Progenitor cell of endocrine pancreas (in vitro differentiated cells): ENCODE measurements around the gene TLCD5. TPM values are rescaled to one million over a fixed set of nuclear protein-coding genes. Genes with fewer than 3 reads are reported as not detected.

Experiments
- DNase-seq: peaks from one replicate; pipeline ENCODE4 v3.0.0; 2021; ENCODE audit warnings: low spot score; ENCODE audit not compliant: unreplicated experiment
- H3K27ac Mint-ChIP-seq: 2 replicates; pipeline ENCODE4 v1.8.0; 2021; ENCODE audit warnings: mild to moderate bottlenecking, moderate library complexity, mixed read lengths
- H3K27me3 Mint-ChIP-seq: 2 replicates; pipeline ENCODE4 v1.8.0; 2021; ENCODE audit warnings: mixed read lengths
- H3K36me3 Mint-ChIP-seq: 2 replicates; pipeline ENCODE4 v1.8.0; 2022; ENCODE audit warnings: mixed read lengths; ENCODE audit not compliant: insufficient read depth
- H3K4me1 Mint-ChIP-seq: 2 replicates; pipeline ENCODE4 v1.8.0; 2021; ENCODE audit warnings: low read depth, mixed read lengths
- H3K4me3 Mint-ChIP-seq: 2 replicates; pipeline ENCODE4 v1.8.0; 2021; ENCODE audit warnings: low read depth, mild to moderate bottlenecking, moderate library complexity, mixed read lengths
- H3K9me3 Mint-ChIP-seq: 2 replicates; pipeline ENCODE4 v1.8.0; 2021; ENCODE audit warnings: low read depth, mixed read lengths
- total RNA-seq: library from RNA; stranded (reverse); gene quantifications from 2 replicates; pipeline ENCODE4 v1.2.1, GENCODE V29; 2021
- TF ChIP-seq, protein P1 (sequence below): fragments of 200-600 bp; sonication (generic); IDR thresholded peaks from one replicate; pipeline ENCODE4 v1.5.0; 2021; ENCODE audit warnings: antibody characterized with exemption, mild to moderate bottlenecking; ENCODE audit not compliant: unreplicated experiment

Gene TLCD5
- total RNA-seq, 1 donor from 2014 or later = 9.3 TPM

DNA sequence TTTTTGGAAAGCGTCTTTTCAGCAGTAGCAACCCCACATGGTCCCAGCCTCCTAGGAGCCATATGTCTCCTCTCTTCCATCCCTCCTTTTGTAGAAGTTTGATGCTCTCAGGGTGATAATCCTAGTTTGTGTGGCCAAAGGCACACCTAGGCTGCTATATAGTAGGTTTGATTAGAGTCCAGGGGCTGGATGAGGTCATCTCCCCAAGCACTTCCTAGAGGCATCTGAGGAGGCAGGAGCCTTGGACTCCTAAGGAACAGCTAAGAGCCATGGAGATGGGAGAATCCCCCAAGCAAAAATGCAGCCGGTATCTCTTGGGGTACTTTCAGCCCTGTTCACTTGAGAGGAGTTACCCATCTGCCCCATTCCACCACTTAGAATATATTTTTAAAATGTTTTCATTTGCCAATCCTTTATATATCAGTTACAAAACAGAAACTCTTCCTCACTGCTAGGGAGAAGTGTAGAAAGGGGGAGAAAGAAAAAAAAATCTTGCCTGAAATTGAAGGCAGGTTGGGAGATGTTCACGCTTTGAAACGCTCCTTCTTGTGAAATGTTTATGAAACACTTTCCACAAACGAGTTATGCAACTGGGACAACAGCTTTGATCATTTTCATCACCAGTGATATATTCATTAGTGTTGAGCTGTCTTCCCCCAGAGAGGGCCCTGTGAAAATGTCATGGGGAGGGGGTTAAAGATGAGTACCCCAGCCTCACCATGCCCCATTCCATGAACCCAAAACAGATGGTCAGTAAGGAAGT is 31.9 kb upstream of the TLCD5 start:
- TF ChIP-seq, protein P1, sequence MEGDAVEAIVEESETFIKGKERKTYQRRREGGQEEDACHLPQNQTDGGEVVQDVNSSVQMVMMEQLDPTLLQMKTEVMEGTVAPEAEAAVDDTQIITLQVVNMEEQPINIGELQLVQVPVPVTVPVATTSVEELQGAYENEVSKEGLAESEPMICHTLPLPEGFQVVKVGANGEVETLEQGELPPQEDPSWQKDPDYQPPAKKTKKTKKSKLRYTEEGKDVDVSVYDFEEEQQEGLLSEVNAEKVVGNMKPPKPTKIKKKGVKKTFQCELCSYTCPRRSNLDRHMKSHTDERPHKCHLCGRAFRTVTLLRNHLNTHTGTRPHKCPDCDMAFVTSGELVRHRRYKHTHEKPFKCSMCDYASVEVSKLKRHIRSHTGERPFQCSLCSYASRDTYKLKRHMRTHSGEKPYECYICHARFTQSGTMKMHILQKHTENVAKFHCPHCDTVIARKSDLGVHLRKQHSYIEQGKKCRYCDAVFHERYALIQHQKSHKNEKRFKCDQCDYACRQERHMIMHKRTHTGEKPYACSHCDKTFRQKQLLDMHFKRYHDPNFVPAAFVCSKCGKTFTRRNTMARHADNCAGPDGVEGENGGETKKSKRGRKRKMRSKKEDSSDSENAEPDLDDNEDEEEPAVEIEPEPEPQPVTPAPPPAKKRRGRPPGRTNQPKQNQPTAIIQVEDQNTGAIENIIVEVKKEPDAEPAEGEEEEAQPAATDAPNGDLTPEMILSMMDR = no peak
- DNase-seq = no peak
- Mint-ChIP-seq H3K4me3 (no peak overlapping the region), H3K9me3 (no peaks in the 10 kb centered on the region), H3K27ac (no peak overlapping the region), H3K36me3 (no peaks in the 10 kb centered on the region), H3K4me1 (no peaks in the 10 kb centered on the region), H3K27me3 (peaks cover 49% of the 10 kb centered on the region)

DNA sequence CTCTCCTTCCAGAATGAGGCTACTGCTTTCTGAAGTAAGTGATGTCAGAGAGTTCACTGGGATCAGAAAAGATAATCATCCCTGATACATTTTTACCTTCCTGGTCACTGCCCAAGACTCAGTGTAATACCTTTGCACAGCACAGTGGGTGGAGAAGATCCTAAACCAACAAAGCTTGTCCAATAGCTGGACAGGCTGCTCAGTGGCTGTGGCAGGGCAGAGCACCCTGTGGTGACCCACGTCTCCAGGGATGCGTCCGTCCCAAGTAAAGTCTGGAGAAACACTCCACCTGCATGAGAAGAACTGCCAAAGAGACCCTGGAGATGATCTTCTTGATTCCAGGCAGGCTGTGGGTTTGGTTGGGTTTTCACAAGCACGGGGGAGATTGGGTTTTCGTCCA is 31.0 kb upstream of the TLCD5 start:
- Mint-ChIP-seq H3K27me3 (peaks cover 51% of the 10 kb centered on the region), H3K9me3 (no peaks in the 10 kb centered on the region), H3K4me1 (no peaks in the 10 kb centered on the region), H3K36me3 (no peaks in the 10 kb centered on the region), H3K27ac (no peak overlapping the region), H3K4me3 (no peak overlapping the region)
- TF ChIP-seq, protein P1 = no peak
- DNase-seq = no peak

DNA sequence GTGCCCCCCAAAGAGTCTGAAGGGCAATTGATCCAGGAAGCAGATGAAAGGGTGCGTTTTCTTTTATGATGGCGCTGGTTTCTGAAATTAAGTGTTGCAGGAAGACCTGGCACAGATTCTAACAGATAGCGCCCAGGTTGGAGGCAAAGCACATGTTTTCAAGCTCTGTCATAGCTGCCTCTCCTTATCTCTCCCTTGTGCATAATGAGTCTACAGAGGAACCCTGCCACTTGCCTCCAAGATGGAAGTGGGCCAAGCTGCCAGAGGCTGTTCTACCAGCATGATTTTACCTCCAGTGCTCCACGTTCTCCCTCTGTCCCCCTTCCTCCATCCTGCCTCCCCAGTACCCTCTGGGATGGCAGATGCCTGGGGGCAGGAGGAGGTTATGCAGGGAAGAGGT is 30.0 kb upstream of the TLCD5 start:
- no peak for DNase-seq
- peaks cover 41% of the 10 kb centered on the region for H3K27me3 Mint-ChIP-seq
- TF ChIP-seq, protein P1 = no peak
- no peaks in the 10 kb centered on the region for H3K4me1 Mint-ChIP-seq
- no peaks in the 10 kb centered on the region for H3K36me3 Mint-ChIP-seq
- H3K4me3 Mint-ChIP-seq = no peak overlapping the region
- no peaks in the 10 kb centered on the region for H3K9me3 Mint-ChIP-seq
- H3K27ac Mint-ChIP-seq = no peak overlapping the region

DNA sequence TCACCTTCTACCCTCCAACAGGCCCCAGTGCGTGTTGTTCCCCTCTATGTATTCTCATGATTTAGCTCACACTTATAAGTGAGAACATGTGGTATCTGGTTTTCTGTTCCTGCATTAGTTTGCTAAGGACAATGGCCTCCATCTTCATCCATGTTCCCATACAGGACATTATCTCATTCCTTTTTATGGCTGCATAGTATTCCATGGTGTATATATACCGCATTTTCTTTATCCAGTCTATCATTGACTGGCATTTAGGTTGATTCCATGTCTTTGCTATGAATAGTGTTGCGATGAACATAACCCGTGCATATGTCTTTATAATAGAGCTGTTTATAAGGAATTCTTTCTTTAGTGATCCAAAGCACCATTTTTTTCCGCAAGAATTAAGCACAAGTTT is 28.5 kb upstream of the TLCD5 start:
- Mint-ChIP-seq H3K4me3 (no peak overlapping the region), H3K9me3 (no peaks in the 10 kb centered on the region), H3K27me3 (peaks cover 38% of the 10 kb centered on the region), H3K27ac (no peak overlapping the region), H3K36me3 (no peaks in the 10 kb centered on the region), H3K4me1 (peaks cover under 1% of the 10 kb centered on the region)
- DNase-seq = no peak
- TF ChIP-seq, protein P1 = no peak

DNA sequence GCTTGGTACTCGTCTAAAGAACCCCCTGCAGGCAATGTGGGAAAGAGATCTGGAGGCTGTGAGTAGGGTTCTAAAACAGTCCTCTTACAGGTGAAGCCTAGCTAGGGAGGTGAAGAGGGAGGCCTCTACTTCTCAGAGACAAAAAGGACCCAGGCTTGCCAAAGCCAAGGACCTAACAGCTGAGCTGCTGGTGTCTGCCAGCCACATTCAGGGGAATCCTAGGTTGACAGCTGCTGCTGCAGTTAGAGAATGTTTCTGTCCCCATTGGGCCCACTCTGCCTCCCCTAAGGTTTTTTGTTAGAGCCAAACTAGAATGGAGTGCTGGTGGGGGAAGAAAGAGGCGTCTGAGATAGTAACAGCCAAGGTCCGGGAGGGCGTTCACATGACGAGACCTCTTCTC is 26.6 kb upstream of the TLCD5 start:
- DNase-seq = no peak
- Mint-ChIP-seq H3K27ac (no peak overlapping the region), H3K4me1 (peaks cover 7% of the 10 kb centered on the region), H3K27me3 (peaks cover 31% of the 10 kb centered on the region), H3K36me3 (no peaks in the 10 kb centered on the region), H3K9me3 (no peaks in the 10 kb centered on the region), H3K4me3 (no peak overlapping the region)
- TF ChIP-seq, protein P1 = no peak
